Stomach (tissue), 9 donors: ENCODE measurements around the gene IGF1R. TPM values are rescaled to one million over a fixed set of nuclear protein-coding genes. Genes with fewer than 3 reads are reported as not detected.

Experiments
- DNase-seq, 2 donors: peaks; one replicate each; pipeline versions ENCODE4 v3.0.0 to v3.0.0-alpha.2; 2013 to 2019
- H3K27ac ChIP-seq, 5 donors: fragments of 200-600 bp in 4 of 5; sonication (generic) in 4 of 5; one replicate each; pipeline ENCODE4 v1.5.1; 2013 to 2019; ENCODE audit warnings: mild to moderate bottlenecking in 1 of 5, moderate library complexity in 1 of 5
- H3K27me3 ChIP-seq, 3 donors: fragments of 200-600 bp; sonication (generic); one replicate each; pipeline ENCODE4 v1.5.1; 2017 to 2019; ENCODE audit warnings: mixed run types in 1 of 3
- H3K36me3 ChIP-seq, 4 donors: fragments of 200-600 bp; sonication (generic); 1 replicate in 3 of 4; 2 replicates in 1 of 4; pipeline ENCODE4 v1.5.1; 2016 to 2019
- H3K4me1 ChIP-seq, 4 donors: fragments of 200-600 bp; sonication (generic); one replicate each; pipeline ENCODE4 v1.5.1; 2016 to 2019
- H3K4me3 ChIP-seq, 4 donors: fragments of 200-600 bp; sonication (generic) in 3 of 4; one replicate each; pipeline ENCODE4 v1.5.1; 2016 to 2019; ENCODE audit warnings: mild to moderate bottlenecking in 1 of 4
- H3K9me3 ChIP-seq, 4 donors: fragments of 200-600 bp; sonication (generic); one replicate each; pipeline ENCODE4 v1.5.1; 2016 to 2019
- CTCF ChIP-seq, 7 experiments: fragments of 450-650 bp in 4 of 7; fragments of 200-600 bp in 3 of 7; sonication (generic) in 3 of 7; IDR thresholded peaks; one replicate each; pipeline ENCODE4 v1.5.1; 2016 to 2019; ENCODE audit warnings: antibody characterized with exemption in 7 of 7, control low read depth in 2 of 7, mild to moderate bottlenecking in 1 of 7
- EP300 ChIP-seq: sonication (generic); formaldehyde crosslinking; IDR thresholded peaks from one replicate; pipeline ENCODE4 v1.6.1; 2017; ENCODE audit warnings: antibody characterized with exemption
- POLR2A ChIP-seq, 4 donors: fragments of 450-650 bp; IDR thresholded peaks; one replicate each; pipeline ENCODE4 v1.6.1; 2016; ENCODE audit warnings: antibody characterized with exemption in 4 of 4, control low read depth in 2 of 4, mild to moderate bottlenecking in 1 of 4, moderate library complexity in 1 of 4
- POLR2AphosphoS5 ChIP-seq, 3 donors: sonication (generic); formaldehyde crosslinking; IDR thresholded peaks; one replicate each; pipeline ENCODE4 v1.6.1; 2016; ENCODE audit warnings: antibody characterized with exemption in 3 of 3
- WGBS, 5 donors: extraction: QIAGEN DNeasy Blood & Tissue Kit in 3 of 5; methylation state at CpG; one replicate each; pipeline versions ENCODE4 v1.1.5 to v1.1.7; 2013 to 2018; 5-methylcytosine and 5-hydroxymethylcytosine counted together
- intact Hi-C: fragments of 100-400 bp; cut with DNase I; formaldehyde crosslinking; loops from one replicate; pipeline ENCODE4 v1.15.1; 2023; ENCODE audit warnings: low total_unique reads
- polyA plus RNA-seq, 3 donors: library from polyadenylated mRNA; stranded (reverse); fragments of 200-250 nt; gene quantifications; one replicate each; pipeline ENCODE4 v1.2.3, GENCODE V29; 2013
- total RNA-seq, 5 donors: library from RNA; depleted of rRNA; stranded (reverse); fragments of >200 nt; gene quantifications; one replicate each; pipeline versions ENCODE4 v1.1.0 to v1.2.3, GENCODE V29; 2014 to 2016
- donor health status: healthy with polysubstance abuse.
- donor health status: Bipolar disorder and iron deficiency.
- donor health status: healthy.

IGF1R gene
- total and polyA plus RNA-seq, 8 donors: 2.3 to 131 (median 42.8) TPM

GRCh38 chr15:98625614-98626013 lies 22.7 kb upstream of the IGF1R start:
- Histone ChIP-seq H3K9me3 (no peaks in the 10 kb centered on the region), H3K36me3 (no peaks in the 10 kb centered on the region), H3K4me1 (no peaks in the 10 kb centered on the region), H3K4me3 (no peak overlapping the region), H3K27ac (no peak overlapping the region), H3K27me3 (peaks cover 0 to 54% (median 28%) of the 10 kb centered on the region in 3 donors)
- intact Hi-C loops: no loop called here
- DNase-seq: no peak
- WGBS, 5 donors: 86 to 93% (median 88%) methylated on average over 22 of the region's 22 CpGs
- TF ChIP-seq CTCF (IDR thresholded peaks at IDR 0.05): no peak
- TF ChIP-seq EP300: no peak
- no peak for TF ChIP-seq POLR2A (IDR thresholded peaks at IDR 0.05)
- TF ChIP-seq POLR2AphosphoS5 (IDR thresholded peaks at IDR 0.05): no peak

GRCh38 chr15:98626153-98626552 lies 22.2 kb upstream of the IGF1R start:
- Histone ChIP-seq H3K4me3 (no peak overlapping the region), H3K27me3 (peaks cover 0 to 49% (median 23%) of the 10 kb centered on the region in 3 donors), H3K9me3 (no peaks in the 10 kb centered on the region), H3K27ac (no peak overlapping the region), H3K4me1 (no peaks in the 10 kb centered on the region), H3K36me3 (no peaks in the 10 kb centered on the region)
- no peak for DNase-seq
- TF ChIP-seq CTCF (IDR thresholded peaks at IDR 0.05) (no peak), POLR2AphosphoS5 (IDR thresholded peaks at IDR 0.05) (no peak), EP300 (no peak), POLR2A (IDR thresholded peaks at IDR 0.05) (no peak)
- intact Hi-C loops: no loop called here
- 73 to 86% (median 84%) methylated on average over 4 of the region's 4 CpGs for WGBS, 5 donors

- DNase-seq: no peak
- Histone ChIP-seq H3K4me1 (no peaks in the 10 kb centered on the region), H3K27me3 (peaks cover 0 to 36% (median 6%) of the 10 kb centered on the region in 3 donors), H3K4me3 (no peak overlapping the region), H3K36me3 (no peaks in the 10 kb centered on the region), H3K9me3 (no peaks in the 10 kb centered on the region), H3K27ac (no peak overlapping the region)
- intact Hi-C loops: no loop called here
- WGBS, 5 donors: 83 to 95% (median 87%) methylated on average over 1 of the region's 1 CpG
- TF ChIP-seq POLR2AphosphoS5 (IDR thresholded peaks at IDR 0.05) (no peak), EP300 (no peak), POLR2A (IDR thresholded peaks at IDR 0.05) (no peak), CTCF (IDR thresholded peaks at IDR 0.05) (no peak)
Measured at GRCh38 chr15:98628216-98628615, 20.1 kb upstream of the IGF1R start.

GRCh38 chr15:98635848-98636247 lies 12.5 kb upstream of the IGF1R start:
- Histone ChIP-seq H3K4me3 (no peak overlapping the region), H3K36me3 (no peaks in the 10 kb centered on the region), H3K27ac (no peak overlapping the region), H3K4me1 (no peaks in the 10 kb centered on the region), H3K9me3 (no peaks in the 10 kb centered on the region), H3K27me3 (peaks cover 0 to 28% (median 0%) of the 10 kb centered on the region in 3 donors)
- intact Hi-C loops: no loop called here
- 58 to 74% (median 64%) methylated on average over 7 of the region's 7 CpGs for WGBS, 5 donors
- TF ChIP-seq CTCF (IDR thresholded peaks at IDR 0.05): no peak
- TF ChIP-seq EP300: no peak
- TF ChIP-seq POLR2A (IDR thresholded peaks at IDR 0.05): no peak
- DNase-seq: no peak
